Fibroblast of lung (primary cell): Measurements from ENCODE around the gene PLEKHA6.

ENCODE experiments used
- EZH2 ChIP-seq: IDR thresholded peaks from 2 replicates; pipeline ENCODE4 v1.5.1; 2012; ENCODE audit warnings: low read length, control low read depth, mild to moderate bottlenecking; ENCODE audit errors: missing control alignments
- TF ChIP-seq, protein P1 (sequence below), 2 donors: IDR thresholded peaks in 1 of 2; conservative IDR thresholded peaks in 1 of 2; 1 replicate in 1 of 2; 2 replicates in 1 of 2; pipeline ENCODE4 v1.5.1; 2011 to 2012; ENCODE audit warnings: low read length in 2 of 2, control low read depth in 1 of 2, inconsistent platforms in 1 of 2, low read depth in 1 of 2, mild to moderate bottlenecking in 1 of 2

DNA sequence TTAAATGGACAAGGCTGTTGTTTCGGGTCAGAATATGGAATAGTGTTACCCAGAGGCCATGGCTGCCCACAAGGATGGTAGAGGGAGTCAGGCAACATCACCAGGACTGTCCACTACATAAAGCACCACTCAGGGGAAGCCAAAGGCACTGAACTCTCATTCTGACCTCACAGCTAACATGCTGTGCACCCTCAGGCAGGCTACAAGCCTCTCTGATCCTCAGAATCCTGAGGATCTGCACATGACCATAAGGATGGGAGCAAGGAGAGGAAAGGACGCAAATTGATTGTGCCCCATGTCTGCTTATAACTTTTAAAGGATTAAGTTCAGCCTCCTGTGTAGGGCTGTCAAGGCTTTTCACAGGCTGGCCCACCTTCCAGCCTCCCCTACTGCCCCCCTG, 38.7 kb downstream of the PLEKHA6 start:
- TF ChIP-seq, protein P1, sequence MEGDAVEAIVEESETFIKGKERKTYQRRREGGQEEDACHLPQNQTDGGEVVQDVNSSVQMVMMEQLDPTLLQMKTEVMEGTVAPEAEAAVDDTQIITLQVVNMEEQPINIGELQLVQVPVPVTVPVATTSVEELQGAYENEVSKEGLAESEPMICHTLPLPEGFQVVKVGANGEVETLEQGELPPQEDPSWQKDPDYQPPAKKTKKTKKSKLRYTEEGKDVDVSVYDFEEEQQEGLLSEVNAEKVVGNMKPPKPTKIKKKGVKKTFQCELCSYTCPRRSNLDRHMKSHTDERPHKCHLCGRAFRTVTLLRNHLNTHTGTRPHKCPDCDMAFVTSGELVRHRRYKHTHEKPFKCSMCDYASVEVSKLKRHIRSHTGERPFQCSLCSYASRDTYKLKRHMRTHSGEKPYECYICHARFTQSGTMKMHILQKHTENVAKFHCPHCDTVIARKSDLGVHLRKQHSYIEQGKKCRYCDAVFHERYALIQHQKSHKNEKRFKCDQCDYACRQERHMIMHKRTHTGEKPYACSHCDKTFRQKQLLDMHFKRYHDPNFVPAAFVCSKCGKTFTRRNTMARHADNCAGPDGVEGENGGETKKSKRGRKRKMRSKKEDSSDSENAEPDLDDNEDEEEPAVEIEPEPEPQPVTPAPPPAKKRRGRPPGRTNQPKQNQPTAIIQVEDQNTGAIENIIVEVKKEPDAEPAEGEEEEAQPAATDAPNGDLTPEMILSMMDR (conservative IDR thresholded peaks at IDR 0.05 in 1 of 2, IDR thresholded peaks at IDR 0.05 in 1 of 2; ENCODE audit: low read depth in 1 of 2, low read length in 2 of 2), result no peak
- TF ChIP-seq EZH2, result no peak
